HG02884 (cell line): ENCODE data around the gene CADM2.

Experiments used
- ATAC-seq: cut with Tn5 transposase; IDR thresholded peaks from one replicate; pipeline ENCODE4 v1.9.1; 2021; ENCODE audit warnings: mild to moderate bottlenecking, moderate library complexity; ENCODE audit not compliant: unreplicated experiment

The CADM2 gene

GRCh38 chr3:85182975-85183752 lies 224.4 kb downstream of the CADM2 start:
- no peak for ATAC-seq

- ATAC-seq: no peak
Observed at GRCh38 chr3:85185495-85185894, 226.7 kb downstream of the CADM2 start.

DNA sequence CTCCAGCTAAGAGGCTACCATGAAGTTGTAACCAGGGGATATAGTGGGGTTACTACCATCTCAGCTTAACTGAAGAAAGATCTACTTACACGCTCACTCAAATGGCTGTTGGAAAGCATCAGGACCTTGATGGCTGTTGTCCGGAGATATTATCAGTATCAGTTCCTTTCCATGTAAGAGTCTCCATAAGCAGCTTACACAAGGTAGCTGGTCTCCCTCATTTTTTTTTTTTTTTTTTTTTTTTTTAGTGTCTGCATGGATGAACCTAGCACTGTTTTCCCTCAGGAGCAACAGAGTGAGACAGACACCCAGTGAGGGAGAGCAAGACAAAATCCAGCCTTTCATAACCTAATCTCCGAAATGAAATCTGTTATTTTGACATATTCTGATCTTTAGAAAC lies 230.9 kb downstream of the CADM2 start:
- no peak for ATAC-seq

DNA sequence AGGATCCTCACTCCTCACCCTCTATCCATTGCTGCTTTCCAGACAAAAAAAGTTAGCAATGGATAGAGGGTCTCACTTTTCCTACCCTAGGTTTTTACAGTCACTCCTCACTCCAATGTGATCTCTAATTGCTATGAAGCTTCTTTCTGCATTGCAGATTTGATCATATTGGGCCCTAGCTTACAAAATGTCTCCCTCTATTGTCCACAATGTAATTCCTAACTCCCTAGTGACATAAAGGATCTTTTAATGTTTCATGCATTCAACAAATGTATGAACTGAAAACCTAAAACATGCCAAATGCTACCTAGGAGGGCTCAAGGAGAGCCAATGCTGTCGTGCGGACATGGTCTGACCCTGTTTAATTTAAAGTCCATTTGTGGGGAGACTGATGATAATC lies 234.8 kb downstream of the CADM2 start:
- ATAC-seq: no peak

- no peak for ATAC-seq
Observed at GRCh38 chr3:85208650-85209049, 249.9 kb downstream of the CADM2 start.

GRCh38 chr3:85210540-85210939 lies 251.8 kb downstream of the CADM2 start:
- no peak for ATAC-seq

DNA sequence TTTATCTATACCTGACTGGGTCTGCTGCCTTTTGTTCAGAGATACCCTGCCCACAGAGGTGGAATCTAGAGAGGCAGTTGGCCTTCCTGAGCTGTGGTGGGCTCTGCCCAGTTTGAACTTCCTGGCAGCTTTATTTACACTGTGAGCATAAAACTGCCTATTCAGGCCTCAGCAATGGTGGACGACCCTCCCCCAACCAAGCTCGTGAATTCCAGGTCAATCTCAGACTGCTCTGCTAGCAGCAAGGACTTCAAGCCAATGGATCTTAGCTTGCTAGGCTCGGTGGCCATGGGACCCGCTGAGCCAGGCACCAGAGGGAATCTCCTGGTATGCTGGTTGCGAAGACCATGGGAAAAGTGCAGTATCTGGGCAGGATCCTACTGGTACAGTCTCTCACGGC lies 270.2 kb downstream of the CADM2 start:
- ATAC-seq: no peak

- ATAC-seq: no peak
Observed at GRCh38 chr3:85244091-85244490, 285.3 kb downstream of the CADM2 start.

- ATAC-seq: no peak
Observed at GRCh38 chr3:85244519-85244918, 285.7 kb downstream of the CADM2 start.

DNA sequence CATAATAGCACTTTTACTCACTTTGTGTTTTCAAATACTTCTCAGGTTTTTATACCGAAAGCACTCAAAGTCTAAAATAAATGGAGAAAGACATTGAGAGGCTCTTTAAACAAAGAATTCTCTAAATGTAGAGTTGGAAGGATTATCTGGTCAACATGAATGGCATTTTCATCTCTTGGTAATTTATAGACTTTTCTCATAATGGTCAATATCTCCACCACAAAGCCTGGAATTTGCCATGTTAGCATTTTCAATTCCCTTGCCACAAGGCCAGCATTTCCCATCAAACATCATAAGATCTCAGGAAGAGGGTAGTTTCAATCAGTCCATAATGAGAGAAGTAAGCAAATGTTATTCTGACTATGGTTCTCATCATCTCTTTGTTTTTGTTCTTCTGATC lies 293.0 kb downstream of the CADM2 start:
- no peak for ATAC-seq

DNA sequence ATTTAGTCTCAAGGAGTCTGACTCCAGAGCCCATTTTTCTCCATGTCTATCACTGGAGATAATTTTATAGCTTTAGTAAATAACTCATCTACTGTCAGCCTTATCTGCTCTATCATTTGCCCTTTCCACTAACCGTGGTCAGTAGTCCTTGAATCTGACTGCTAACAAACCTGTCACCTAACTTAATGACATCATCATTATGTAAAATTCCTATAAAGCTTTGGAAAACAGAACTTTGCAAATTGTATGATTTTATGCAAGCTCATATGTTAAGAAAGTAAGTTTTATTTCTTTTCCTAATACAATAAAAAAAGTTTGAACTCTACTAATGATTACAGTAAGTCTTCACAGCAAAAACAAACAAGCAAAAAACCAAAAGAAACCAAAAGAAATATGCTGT lies 293.9 kb downstream of the CADM2 start:
- ATAC-seq: no peak

DNA sequence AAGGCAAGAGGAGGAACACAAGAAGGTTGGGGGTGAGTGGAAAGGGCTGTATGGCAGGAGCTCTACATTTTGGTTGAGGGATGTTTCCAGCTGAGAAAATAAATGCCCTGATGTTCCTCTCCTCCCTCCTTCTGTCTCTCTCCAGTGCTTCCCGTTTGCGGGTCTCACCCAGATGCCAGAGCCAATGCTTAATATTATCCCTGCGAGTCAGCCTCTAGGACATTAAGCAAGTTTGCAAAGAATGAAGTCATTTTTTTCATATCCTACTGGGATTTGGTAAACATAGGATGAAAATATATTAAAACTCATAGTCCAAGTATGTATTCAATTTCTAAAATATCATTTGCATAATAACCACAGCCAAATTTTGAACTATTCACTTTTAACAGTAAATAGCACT lies 295.9 kb downstream of the CADM2 start:
- ATAC-seq: no peak

- no peak for ATAC-seq
Observed at GRCh38 chr3:85255949-85256348, 297.2 kb downstream of the CADM2 start.

DNA sequence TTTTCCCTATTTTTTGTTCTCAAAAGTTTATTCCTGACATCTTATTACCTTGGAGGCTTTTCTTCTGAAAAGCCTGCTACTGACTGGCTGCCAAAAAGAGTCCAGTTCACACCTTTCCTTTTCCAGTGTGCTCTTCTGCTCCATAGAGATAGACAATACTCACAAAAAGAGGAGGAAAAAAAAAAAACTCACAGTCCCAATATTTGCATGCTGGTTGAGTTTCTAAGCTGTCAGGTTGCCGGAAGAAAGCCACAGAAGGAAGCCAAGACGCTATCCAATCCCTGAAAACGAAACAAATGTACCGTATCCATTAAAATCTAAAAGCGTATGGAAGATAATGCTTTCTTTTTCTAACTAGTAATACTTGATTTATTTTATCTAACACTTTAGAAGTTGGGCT lies 299.5 kb downstream of the CADM2 start:
- ATAC-seq: no peak

GRCh38 chr3:85258819-85259218 lies 300.0 kb downstream of the CADM2 start:
- no peak for ATAC-seq

DNA sequence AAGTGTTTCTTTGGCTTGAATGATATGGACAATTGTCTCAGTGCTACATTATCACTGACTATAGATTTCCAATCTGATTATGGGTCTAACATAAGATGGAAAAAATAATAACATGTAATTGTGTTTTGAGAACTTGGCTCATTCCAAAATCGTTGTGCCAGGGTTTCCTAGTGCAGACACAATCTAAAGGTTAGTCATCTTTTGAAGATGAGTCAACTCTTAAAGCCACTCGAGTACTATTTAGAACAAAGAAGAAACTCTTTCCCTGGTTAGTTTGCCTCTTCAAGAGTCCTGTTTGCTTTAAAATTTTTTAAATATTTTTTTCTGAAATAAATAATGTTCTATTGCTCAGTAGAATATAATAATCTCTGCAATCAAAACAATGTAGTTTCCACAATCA lies 301.0 kb downstream of the CADM2 start:
- no peak for ATAC-seq

- no peak for ATAC-seq
Observed at GRCh38 chr3:85264381-85264780, 305.6 kb downstream of the CADM2 start.

GRCh38 chr3:85270488-85270887 lies 311.7 kb downstream of the CADM2 start:
- ATAC-seq: no peak

DNA sequence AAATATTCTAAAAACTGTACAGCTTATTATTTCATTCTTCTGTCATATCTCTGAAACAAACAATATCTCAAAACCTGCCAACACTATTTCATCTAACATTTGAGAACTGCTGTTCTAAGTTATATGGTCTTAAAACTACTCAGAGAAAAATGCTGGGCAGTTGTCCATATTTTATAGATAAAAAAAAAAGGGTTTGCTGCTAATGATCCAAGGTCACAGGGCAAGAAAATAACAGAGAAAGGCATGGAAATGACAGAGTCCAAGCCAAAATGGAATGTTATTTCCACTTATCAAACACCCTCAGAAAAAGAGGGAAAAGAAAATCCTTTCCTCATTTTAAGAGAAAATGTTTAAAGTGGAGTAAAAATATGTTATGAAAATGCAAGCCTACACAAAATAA lies 313.1 kb downstream of the CADM2 start:
- ATAC-seq: no peak

DNA sequence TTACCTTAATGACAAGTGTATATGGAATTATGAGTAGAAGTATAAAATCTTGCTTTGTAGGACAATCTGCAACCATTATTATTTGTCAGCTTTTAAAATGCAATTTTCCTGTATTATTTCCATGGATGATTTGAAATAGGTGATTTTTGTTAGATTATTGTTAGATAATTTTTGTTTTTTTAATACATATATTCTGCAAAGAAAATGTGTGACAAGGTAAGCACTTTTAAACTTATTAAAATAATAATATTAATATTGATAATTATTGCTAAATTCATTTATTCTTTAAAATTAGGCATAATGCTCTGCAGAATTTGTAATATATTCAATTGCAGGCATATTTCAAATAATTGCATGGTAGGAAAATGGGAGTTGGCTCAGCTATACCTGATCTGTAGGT lies 329.5 kb downstream of the CADM2 start:
- no peak for ATAC-seq

DNA sequence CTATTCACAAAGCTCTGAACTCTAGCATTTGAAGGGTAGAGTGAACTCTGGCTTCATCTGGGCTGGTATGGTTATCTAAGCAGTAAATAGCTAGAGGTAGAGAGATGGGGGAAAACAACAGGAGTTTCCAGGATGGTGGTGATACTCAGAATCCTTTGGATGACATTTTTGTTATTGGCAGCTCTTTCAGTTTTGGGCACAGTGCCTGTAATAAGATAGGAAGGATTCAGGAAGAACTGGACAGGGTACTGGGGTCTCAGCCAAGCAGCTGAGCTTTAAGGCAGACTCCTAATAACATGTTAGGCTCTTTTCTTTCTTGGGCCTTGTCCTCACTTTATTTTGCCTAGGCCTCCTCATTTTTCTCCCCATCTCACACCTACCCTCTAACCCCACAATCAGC lies 338.5 kb downstream of the CADM2 start:
- ATAC-seq: no peak

DNA sequence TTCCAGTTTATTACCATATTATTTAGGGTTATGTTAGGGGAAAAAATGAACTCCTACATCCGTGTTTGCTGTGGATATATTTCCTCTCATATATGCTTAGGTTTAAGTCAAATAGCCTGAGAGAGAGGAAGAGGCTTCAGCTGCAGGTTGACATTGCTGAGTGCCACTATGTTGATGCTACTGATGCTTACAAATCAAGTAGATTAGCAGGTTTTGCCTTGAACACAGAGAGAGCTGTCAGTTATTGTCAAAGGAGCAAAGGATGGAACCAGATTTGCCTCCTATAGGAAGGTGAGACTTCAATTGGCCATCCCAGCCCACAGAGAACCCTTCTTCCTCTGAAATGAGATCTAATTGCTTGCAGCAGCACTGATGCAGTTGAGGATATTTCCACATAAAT lies 339.2 kb downstream of the CADM2 start:
- ATAC-seq: no peak

- no peak for ATAC-seq
Observed at GRCh38 chr3:85303156-85303555, 344.4 kb downstream of the CADM2 start.
